Measurements from ENCODE around the gene HOXB7.
A peak's percentile ranks its signal among the peaks of the same experiment; 100 is the strongest.

Gene HOXB7

GRCh38 chr17:48622857-48623256, 12.0 kb upstream of the HOXB7 start:
- DNase-seq = no peak

DNA sequence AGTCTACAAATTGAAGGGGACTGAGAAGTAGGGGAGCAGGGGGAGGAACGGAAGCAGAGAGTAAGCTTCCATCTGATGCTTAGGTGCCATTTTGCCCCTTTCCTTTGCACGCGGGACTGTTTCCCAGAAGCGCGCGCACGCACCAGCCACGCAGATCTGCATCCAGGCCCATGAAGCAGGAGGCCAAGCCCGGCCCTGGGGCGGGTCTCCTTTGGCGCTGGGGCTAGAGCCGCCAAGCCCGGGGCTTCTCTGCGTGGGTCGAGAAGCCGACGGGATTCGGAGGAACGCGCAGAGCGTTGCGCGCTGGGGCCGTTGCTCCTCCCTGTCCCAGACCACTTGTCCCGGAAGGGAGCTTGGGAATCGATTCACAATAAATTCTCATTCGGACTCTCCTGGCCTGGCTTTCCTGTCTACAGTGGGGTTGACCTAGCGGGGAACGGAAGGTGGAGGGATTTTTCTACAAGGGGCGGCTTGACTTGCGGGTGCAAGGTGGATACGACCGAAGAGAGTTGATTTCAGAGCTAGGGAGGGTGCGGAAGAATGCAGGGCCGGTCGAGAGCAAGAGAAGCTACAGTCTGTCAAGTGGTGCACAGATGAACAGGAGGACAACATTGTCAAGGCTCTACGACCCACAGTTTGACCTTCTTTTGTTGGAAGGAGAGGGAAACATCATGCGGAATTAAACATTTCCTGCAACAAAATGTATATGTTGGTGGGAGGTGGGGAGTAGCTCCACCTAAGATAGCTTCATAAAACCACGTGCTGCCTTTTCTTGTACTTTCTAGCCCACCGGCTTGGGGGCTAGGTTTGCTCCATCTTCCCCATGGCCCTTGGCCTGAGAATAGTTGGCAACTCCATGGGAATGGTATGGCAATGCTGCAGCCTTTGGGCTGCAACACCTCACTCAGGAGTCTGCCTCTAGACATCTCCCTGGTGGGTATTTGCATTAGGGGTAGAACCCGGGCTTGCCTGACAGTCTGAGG, 10.9 kb upstream of the HOXB7 start:
- no peak for DNase-seq

GRCh38 chr17:48620461-48621139, 9.8 kb upstream of the HOXB7 start:
- no peak for DNase-seq

GRCh38 chr17:48619826-48620449, 9.1 kb upstream of the HOXB7 start:
- DNase-seq = no peak

DNA sequence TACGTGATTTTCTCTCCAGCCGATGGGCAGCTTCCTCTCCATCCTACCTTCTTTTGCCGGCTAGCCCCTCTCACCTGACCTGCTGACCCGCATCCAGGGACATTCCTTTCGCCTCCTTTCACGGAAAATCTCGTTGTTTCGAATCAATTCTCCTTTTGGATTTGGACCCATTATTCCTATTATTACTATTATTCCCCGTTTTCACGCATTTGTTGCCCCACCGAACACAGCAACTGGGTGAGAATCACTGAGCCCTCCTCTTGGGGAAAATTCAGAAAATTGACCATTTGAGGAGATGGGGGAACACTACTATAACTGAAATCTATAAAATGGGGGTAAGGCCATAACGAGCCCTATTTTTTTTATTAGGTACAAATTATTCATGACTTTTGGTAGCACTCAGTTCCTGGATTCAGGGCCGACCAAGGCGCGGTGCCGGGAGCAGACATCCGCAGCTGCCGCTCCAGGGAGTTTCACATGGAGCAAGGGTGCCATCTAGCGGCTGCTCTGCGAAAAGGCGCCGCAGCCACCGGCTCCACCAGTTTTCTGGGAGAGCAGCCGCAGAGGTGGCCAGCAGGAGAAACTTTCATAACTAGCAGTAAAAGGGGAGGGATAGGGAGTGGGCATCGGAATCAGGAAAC, 7.6 kb upstream of the HOXB7 start:
- peak; percentile 85 to 88 for DNase-seq

DNA sequence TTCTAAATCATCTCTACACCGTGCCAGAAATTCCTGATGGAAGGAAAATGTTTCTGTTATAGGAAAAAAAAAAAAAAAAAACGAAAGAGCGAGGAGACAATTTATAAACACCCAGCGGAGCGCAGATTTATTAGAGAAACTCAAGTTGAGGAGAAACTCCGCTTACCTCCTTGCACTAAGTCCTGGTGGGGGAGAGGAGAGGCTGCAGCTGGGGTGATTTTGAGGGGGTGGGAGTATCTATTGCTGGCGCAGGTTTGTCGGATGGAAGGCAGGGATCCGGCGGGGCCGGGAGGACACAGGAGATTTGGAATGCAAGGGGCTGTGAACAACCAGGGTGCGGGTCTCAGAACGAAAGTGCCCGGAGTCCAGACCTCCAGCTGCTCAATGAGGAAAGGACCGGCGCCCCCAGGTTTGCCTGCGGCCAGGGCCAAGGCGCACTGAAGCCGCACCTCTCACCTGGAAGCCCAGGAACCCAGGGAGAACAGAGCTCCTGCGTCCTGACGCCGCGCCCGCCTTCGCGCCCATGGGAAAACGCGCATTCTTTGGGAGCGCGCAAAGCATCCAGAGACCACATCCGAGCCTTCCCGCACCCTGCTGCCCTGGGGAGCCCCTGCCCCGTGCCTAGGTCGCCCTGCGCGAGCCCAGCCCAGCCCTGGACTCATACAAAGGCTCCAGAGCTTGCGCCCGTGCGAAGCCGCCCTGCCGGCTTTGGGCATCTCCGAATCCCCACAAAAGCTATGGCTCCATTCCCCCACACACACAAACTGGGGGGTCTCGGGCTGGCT, 6.8 kb upstream of the HOXB7 start:
- no peak for DNase-seq

- DNase-seq = no peak
These were observed 6.1 kb upstream of the HOXB7 start for GRCh38 chr17:48616717-48617470.

DNA sequence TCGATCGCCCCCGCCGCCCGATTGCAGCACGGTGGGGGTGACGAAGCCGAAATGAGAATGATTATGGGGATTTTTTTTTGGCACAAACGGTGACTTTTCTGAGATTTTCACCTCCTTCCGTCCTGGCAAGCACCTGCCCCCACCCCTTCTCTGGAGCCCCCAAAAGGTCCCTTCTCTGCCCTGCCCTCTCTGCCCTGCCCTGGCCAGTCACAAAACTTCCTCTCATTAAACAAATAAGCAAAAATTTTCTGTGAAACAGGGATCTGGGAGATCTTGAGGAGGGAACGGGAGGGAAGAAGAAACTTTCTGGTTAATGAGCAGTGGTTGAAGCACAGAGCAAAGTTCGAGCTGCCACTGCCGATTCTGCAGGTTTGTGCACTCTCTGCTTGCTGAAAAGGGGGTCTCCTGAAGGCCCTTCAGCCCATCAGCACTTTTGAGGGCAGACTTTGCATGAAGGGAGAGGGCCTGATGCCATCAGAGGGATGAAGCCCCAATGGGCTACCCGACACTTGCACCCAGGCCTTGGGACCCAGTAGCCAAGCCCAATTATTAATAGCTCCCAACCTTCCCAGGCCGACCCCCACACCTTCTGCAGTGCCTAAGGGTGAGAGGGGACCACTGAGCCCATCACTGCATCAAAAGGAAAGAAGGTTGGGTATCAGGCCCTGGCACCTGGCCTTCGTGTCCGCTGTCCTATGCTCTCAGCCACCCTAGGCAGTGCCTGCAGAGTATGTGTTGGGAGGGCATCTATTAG, 5.3 kb upstream of the HOXB7 start:
- no peak for DNase-seq

DNA sequence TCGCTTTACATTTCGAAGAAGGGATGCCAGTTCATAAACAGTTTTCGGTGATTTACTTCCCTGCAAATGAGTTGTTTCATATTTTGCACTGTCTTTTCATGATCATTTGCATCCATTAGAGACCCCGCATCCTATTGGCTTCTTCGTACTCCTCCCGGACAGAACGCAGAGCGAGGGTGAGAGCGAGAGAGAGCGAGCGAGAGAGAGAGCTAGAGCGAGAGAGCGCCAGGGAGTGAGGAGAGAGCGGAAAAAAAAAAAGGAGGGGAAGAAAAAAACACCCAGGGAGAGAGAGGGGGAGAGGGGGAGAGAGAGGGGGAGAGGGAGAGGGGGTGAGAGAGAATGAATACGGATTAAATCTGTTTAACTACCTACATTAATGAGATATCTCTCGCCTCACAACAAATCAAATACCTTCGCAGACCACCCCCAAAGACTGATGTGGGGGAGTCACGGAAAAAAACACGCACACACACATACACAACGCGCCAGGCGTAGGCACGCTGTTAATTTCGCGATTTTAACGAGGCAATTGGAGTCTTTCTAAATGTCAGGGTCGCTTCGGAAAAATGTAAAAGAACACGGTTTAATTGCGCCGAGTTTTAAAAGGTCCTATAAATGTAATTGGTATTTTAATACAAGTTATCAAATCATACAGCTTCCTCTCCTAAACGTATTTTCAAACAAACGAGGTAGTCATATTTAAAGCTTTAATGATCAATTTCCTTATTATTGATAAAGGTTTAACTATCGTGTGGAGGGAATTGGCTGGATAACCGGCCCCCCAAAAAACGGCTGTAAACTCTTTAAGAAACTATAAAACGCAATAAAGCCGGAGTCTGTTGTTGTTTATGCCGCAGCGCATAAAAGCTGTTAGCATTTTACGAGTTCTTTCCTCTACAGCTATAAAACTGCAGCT, 4.5 kb upstream of the HOXB7 start, which contains the start of gene HOXB8:
TSS of gene HOXB8 (minus strand) at position 246 of the 916 bp plus-strand sequence. CDS start 588 bp downstream, outside the sequence.
- no peak for DNase-seq

- peak; percentile 42 to 44 for DNase-seq
These were observed 3.3 kb upstream of the HOXB7 start for GRCh38 chr17:48613862-48614694.

- peak; percentile 50 to 53 for DNase-seq
These were observed 2.3 kb upstream of the HOXB7 start for GRCh38 chr17:48612854-48613691.

- no peak for DNase-seq
These were observed 1.6 kb upstream of the HOXB7 start for GRCh38 chr17:48612456-48612853.

DNA sequence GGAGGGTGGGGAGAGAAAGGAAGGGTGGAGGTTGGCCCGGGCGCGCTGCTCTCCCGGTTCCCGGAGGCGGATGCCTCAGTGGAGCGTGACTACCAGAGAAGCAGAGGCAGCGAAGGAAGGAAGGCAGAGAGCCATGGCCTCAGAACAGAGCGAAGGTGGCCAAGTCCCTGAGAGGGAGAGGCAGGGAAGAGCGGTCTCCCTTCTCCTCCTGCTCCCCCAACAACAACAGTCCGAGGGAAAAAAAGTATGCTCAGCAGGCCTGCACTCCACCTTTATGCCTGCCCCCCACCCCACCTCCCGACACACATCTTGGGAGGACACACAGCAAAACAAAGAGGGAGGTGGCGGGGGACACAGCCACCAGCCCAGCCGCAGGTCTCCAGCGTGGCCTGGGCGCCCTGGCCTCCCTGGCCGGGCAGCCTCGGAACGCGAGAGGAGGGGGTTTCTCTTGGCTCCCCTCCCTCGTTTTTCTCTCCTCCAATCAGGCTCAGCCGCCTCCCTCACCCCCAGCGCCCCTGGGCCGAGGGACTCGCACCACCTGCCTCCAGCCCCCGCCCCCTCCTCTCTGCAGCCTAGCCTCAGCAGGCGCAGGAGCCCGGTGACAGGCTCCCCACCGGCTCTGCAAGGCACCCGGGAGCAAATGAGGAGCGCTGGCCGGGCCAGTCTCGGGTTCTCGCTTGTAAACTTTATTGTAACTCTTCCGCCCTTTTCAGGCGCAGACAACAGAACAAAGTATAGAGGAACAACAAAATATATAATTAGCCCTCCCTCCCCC, 1.1 kb upstream of the HOXB7 start:
- peak; percentile 24 to 39 for DNase-seq

- DNase-seq = no peak
These were observed 396 bp upstream of the HOXB7 start for GRCh38 chr17:48611213-48611612.

GRCh38 chr17:48609759-48610281, 997 bp downstream of the HOXB7 start:
- no peak for DNase-seq

- no peak for DNase-seq
These were observed 1.8 kb downstream of the HOXB7 start for GRCh38 chr17:48609033-48609432.

DNA sequence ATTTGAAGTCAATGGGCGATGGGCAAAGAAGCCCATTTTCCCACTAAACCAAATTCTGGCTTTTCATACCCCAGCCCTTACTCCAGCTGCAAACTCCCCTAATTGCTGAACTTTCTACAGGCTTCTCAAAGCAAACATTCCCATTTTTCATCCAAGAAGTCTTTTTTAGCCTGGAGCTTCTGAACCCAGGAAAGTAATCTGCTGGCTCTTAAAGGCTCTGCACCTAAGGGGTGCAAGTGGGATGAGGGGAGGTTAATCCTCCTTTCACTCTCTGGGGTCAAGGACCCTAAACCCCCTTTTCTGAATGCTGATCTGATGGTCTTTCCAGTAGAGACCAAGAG, 2.4 kb downstream of the HOXB7 start:
- no peak for DNase-seq

Measured in activated CD4-positive, alpha-beta T cell treated with anti-CD3 and anti-CD28 coated beads, Interleukin-2, amount 50 U/mL, for 48 hours (primary cell).